Inflammatory macrophage treated with lipopolysaccharide for 4 hours (primary cell): ENCODE data around the gene LCE2D.

Experiments used
- DNase-seq: peaks from one replicate; pipeline ENCODE4 v3.0.0-alpha.2; 2020

LCE2D gene

GRCh38 chr1:152699746-152700145 is 36.6 kb downstream of the LCE2D start:
- no peak for DNase-seq

- no peak for DNase-seq
Measured at GRCh38 chr1:152707860-152708259, 44.7 kb downstream of the LCE2D start, which contains the start of gene LCE4A. Gene LCE4A, plus strand, starts transcription at chr1:152708160. Its CDS starts 916 bp downstream, at chr1:152709076.
